Stimulated activated naive CD8-positive, alpha-beta T cell treated with anti-CD3 and anti-CD28 coated beads, Interleukin-15, amount 100 ng/mL, for 72 hours (primary cell): ENCODE measurements around the gene DNAJC1.

Experiments used
- ATAC-seq: fragments of 150-1000 bp; cut with Tn5 transposase; 2 replicates; pipeline ENCODE4 v1.10.0; 2021; ENCODE audit warnings: mild to moderate bottlenecking, moderate library complexity
- DNase-seq, 2 donors: peaks; one replicate each; pipeline ENCODE4 v3.0.0; 2021 to 2022
- H3K27ac Mint-ChIP-seq, 2 donors: one replicate each; pipeline ENCODE4 v1.8.0; 2022; ENCODE audit warnings: mild to moderate bottlenecking in 2 of 2, mixed read lengths in 2 of 2, moderate library complexity in 2 of 2
- H3K27me3 Mint-ChIP-seq: one replicate; pipeline ENCODE4 v1.8.0; 2022; ENCODE audit warnings: mixed read lengths
- H3K4me1 Mint-ChIP-seq: one replicate; pipeline ENCODE4 v1.8.0; 2022; ENCODE audit warnings: mild to moderate bottlenecking, mixed read lengths
- H3K4me3 Mint-ChIP-seq, 2 donors: one replicate each; pipeline ENCODE4 v1.8.0; 2022; ENCODE audit warnings: mild to moderate bottlenecking in 2 of 2, mixed read lengths in 2 of 2, moderate library complexity in 1 of 2
- H3K9me3 Mint-ChIP-seq, 2 donors: one replicate each; pipeline ENCODE4 v1.8.0; 2022; ENCODE audit warnings: mixed read lengths in 2 of 2

Gene DNAJC1

DNA sequence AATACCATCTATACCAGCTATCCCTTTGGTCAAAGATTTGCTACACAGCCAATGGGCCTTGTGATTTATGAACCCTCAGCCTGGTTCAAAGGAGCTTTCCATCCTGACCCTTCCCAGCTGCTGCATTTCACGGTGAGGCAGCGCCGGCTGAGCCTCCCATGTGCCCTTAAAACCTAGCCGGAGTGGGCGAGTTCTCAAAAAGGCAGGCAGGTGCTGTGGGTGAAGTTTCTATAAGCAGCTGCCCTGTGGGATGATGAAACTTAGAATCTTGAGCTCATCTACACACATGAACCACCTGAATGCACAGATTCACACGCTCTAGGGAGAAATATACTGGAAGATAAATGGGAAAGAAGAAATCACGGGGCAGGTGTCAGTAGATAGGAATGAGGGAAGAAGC lies 244.8 kb downstream of the DNAJC1 start:
- ATAC-seq: no peak
- Mint-ChIP-seq H3K27ac (no peak overlapping the region), H3K4me1 (no peaks in the 10 kb centered on the region), H3K9me3 (no peaks in the 10 kb centered on the region), H3K27me3 (no peaks in the 10 kb centered on the region), H3K4me3 (no peak overlapping the region)
- no peak for DNase-seq

DNA sequence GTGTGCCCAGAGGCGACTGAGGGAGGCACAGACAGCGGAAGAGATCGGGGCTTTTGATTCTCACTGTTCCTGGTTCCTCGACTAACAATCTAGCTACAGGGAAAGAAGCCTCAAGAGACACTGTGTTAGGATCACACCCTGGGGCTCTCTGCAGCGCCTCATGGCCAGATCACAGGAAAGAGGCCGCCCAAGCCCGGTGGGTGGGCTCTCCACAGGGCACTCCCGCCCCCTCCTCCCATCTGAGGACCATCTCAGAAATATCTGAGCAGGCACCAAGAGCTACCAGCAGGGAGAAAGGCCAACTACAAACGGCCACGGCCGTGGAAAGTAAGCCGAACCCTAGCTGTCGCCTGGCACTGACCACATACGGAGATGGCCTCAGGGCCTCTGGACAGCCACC lies 245.3 kb downstream of the DNAJC1 start:
- no peaks in the 10 kb centered on the region for H3K4me1 Mint-ChIP-seq

DNA sequence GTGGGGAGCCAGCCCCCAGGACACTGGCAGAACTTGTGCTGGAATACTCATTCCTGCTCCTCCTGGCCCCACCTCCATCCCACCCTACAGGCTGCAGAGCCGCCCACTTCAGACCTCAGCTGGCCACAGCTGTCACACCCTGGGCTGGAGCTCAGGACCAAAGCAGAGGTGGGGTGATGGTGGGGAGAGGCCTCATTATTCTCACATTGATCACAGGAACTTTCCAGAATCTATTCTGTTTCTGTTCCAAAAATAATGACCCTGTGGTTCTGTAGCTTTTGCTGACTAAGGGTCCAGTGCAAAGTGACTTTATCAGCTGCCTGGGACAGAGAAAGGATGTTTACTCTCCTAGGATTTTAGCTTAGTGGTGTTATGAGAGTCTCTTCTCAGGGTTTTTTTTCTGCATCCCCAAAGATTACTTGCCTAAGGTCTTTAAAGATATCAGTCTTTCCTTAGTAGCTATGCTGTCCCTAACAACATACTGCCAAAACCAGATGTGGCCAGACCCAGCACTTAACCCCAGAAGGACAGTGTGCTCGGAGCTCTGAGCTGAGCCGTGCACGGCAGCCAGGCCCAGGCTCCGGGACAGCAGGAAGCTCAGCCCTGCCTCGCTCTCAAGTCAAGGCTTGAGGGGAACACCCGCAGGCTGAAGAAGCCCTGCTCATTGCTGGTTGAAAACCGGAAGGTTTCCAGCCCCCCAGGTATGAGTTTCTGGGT lies 246.2 kb downstream of the DNAJC1 start:
- DNase-seq (no peak), ATAC-seq (no peak)
- H3K27ac Mint-ChIP-seq: no peak overlapping the region
- no peaks in the 10 kb centered on the region for H3K4me1 Mint-ChIP-seq
- H3K9me3 Mint-ChIP-seq: no peaks in the 10 kb centered on the region
- H3K4me3 Mint-ChIP-seq: no peak overlapping the region
- H3K27me3 Mint-ChIP-seq: no peaks in the 10 kb centered on the region

More for the DNA sequence above, 245.3 kb downstream of the DNAJC1 start:
- Mint-ChIP-seq H3K4me3 (no peak overlapping the region), H3K27me3 (no peaks in the 10 kb centered on the region), H3K9me3 (no peaks in the 10 kb centered on the region), H3K27ac (no peak overlapping the region)
- ATAC-seq (no peak), DNase-seq (no peak)

DNA sequence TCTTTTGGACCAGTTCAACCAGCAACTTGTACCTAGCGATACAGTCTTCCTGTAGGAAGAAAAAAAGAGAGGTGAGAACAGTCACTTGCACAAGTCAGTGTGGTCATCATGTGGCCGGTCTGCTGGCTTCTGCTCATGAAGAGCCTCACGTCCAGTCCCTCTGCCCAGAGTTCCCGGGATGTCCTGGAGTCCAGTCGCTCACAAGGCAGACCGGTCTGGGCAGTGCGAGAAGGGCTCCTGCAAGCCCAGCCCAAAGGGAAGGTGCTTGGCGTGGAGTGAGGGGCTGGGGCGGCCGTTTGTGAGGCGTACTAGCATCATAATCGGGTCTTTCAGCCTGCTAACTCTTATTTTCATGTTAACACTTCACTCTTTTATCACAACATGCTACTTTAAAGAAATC lies 246.8 kb downstream of the DNAJC1 start:
- ATAC-seq (no peak), DNase-seq (no peak)
- Mint-ChIP-seq H3K27me3 (no peaks in the 10 kb centered on the region), H3K27ac (no peak overlapping the region), H3K4me1 (no peaks in the 10 kb centered on the region), H3K4me3 (no peak overlapping the region), H3K9me3 (no peaks in the 10 kb centered on the region)

DNA sequence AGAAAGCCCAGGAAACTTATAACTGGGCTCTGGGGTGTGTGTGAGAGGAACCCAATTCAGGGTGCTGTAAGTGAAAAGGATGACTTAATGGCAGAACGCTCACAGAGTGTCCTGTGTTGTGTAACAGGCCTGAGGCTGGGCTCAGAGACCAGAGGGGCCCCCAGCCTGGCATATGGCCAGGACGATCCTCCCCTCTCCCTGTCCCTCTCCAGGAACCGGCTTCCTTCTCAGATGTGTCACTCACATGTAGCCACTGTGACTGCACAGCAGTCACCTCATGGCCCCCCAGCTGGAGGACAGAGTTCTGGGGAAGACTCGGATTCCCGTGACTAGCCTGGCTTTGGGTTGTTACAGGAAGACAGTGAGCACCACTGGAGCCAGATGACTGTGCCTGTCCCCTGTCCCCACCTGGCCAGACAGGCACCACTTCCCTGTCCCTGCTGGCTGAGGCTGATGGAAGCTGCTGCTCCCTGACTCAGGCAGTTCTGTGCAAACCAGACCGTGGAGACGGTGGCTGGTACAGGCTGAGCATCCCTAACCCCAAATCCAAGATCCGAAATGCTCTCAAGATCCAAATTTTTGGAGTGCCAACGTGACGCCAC lies 249.0 kb downstream of the DNAJC1 start:
- no peak for DNase-seq
- no peak for ATAC-seq
- no peaks in the 10 kb centered on the region for H3K4me1 Mint-ChIP-seq
- H3K4me3 Mint-ChIP-seq: no peak overlapping the region
- no peaks in the 10 kb centered on the region for H3K9me3 Mint-ChIP-seq
- H3K27ac Mint-ChIP-seq: no peak overlapping the region
- H3K27me3 Mint-ChIP-seq: no peaks in the 10 kb centered on the region

DNA sequence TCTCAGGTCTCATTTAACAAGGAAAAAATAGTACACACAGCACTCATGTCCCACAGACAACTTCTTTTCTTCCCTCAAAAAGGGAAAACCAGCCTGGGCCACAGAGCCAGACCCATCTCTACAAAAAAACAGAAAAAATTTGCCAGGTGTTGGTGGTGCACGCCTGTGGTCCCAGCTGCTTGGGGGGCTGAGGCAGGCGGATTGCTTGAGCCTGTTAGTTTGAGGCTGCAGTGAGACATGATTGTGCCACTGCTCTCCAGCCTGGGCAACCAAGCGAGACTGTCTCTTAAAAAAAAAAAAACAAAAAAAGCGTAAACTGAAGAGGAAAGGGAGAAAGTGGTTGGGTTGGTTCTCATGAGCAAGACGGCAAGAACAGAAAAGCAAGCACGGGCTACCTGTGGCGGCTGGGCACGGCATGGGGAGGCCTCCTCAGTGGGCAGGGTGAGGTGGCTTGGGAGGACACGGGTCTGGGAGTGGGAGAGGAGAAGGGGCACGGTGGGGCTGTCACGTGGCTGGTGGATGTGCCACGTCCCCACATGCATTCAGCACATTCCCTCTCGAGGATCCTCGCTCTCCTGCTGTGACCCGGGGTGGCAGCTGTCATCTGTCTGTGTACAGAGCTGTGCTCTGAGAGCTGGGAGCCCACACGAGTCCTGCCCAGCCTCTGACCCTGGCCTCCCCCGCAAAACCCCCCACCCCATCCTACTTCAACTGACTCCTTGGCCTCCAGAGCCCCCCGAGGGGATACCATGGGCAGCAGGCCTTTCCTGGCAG lies 249.8 kb downstream of the DNAJC1 start:
- Mint-ChIP-seq H3K4me3 (no peak overlapping the region), H3K4me1 (no peaks in the 10 kb centered on the region), H3K9me3 (no peaks in the 10 kb centered on the region), H3K27me3 (no peaks in the 10 kb centered on the region), H3K27ac (peak overlapping the region in 1 of 2 donors; percentile 76)
- no peak for DNase-seq
- ATAC-seq: no peak

DNA sequence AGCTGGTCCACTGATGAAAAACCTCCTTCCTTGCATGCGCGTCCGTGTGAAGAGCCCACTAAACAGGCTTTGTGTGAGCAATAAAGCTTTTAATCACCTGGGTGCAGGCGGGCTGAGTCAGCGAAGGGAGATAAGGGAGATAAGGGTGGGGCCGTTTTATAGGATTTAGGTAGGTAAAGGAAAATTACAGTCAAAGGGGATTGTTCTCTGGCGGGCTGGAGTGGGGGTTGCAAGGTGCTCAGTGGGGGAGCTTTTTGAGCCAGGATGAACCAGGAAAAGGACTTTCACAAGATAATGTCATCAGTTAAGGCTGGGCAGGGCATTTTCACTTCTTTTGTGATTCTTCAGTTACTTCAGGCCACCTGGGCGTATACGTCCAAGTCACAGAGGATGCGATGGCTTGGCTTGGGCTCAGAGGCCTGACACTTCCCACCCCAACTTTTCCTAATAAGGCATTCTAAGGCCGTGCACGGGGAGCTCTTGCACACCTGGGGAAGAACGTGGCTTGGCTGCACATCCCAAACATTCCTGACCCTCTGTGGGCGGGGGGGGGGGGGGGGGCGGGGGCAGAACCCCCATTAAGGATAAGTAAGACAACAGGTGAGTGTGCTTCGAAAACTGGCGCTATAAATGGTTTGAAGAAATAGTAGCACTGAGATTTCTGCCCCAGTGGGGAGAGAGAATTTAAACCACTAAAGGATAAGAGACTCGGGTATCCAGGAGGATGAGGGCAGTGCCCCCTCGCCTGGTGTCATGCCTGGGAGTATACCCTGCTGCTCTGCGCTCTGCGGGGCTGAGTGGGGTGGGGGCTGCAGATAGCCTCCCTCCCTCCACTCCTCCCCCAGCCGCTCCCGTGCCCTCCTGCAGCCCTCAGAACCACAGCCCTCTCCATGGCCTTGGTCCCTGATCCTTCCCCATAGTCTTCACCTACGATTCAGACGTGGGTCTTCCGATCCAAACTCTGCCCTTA lies 251.9 kb downstream of the DNAJC1 start:
- Mint-ChIP-seq H3K27ac (peak overlapping the region in 1 of 2 donors; percentile 36), H3K9me3 (no peaks in the 10 kb centered on the region), H3K27me3 (no peaks in the 10 kb centered on the region), H3K4me1 (peaks cover 8% of the 10 kb centered on the region), H3K4me3 (no peak overlapping the region)
- DNase-seq (no peak), ATAC-seq (no peak)

DNA sequence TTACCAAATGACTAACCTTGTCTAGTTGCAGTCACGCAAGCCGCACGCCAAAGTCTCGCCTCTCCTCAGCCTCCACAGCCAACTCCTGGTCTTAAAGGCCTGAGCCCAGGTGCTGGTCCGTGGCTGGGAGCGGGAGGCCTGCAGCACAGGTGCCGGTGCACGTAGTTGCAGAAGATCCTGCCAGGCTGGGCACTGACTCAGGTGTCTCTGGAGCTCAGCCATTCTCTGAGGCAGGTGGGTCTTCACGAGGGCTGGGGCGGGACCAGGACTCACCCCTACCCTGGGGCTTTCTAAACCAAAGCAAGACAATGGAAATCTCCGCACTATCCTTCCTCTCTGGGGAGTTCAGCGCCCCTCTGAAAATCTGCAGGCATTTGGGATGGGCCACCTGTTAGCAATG lies 253.1 kb downstream of the DNAJC1 start:
- H3K27me3 Mint-ChIP-seq: no peaks in the 10 kb centered on the region
- peak overlapping the region in 1 of 2 donors; percentile 12 for H3K27ac Mint-ChIP-seq
- no peaks in the 10 kb centered on the region for H3K9me3 Mint-ChIP-seq
- no peak for ATAC-seq
- DNase-seq: no peak
- H3K4me1 Mint-ChIP-seq: peaks cover 18% of the 10 kb centered on the region
- no peak overlapping the region for H3K4me3 Mint-ChIP-seq

DNA sequence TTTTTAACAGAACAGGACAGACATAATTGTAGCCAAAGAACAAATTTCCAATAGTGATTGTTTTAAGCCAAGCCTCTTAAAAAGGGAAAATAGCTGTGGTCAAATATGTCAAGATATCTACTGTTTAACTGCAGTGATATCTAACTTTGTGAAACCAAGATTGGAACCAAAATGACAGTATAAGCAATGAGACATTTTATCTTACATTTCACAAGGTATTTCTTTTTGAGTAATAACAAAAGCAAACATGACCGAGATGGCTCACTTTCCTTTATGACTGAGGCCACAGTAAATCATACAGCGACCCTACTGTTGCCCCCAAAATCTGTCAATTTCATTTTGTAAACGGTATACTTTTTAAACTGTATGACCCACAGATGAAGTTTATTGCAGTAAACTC lies 253.7 kb downstream of the DNAJC1 start:
- no peak overlapping the region for H3K4me3 Mint-ChIP-seq
- ATAC-seq: peak; percentile 37
- no peak for DNase-seq
- peaks cover 18% of the 10 kb centered on the region for H3K4me1 Mint-ChIP-seq
- no peaks in the 10 kb centered on the region for H3K27me3 Mint-ChIP-seq
- peak overlapping the region in 1 of 2 donors; percentile 12 for H3K27ac Mint-ChIP-seq
- H3K9me3 Mint-ChIP-seq: no peaks in the 10 kb centered on the region

DNA sequence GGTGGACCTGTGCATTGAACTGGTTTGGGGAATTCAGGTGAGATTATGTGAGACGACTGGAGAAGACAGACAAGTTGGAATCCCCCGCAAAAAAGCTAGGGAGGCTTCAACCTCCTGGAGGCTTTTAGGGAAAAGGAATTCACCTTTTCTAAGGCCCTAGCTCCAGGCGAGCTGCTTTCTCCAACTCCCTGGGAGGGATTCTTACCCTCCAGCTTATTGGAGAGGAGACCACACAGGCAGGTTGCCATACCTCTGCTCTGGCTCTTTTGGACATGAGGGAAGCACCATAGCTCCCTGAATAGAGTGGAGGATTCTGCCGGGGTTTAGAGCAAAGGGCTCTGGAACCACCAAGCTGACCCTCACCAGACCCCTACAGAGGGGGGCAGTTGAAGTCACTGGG lies 255.7 kb downstream of the DNAJC1 start:
- ATAC-seq (no peak), DNase-seq (no peak)
- Mint-ChIP-seq H3K9me3 (no peaks in the 10 kb centered on the region), H3K27ac (peak overlapping the region in 1 of 2 donors; percentile 68), H3K4me1 (peaks cover 18% of the 10 kb centered on the region), H3K4me3 (no peak overlapping the region), H3K27me3 (no peaks in the 10 kb centered on the region)

DNA sequence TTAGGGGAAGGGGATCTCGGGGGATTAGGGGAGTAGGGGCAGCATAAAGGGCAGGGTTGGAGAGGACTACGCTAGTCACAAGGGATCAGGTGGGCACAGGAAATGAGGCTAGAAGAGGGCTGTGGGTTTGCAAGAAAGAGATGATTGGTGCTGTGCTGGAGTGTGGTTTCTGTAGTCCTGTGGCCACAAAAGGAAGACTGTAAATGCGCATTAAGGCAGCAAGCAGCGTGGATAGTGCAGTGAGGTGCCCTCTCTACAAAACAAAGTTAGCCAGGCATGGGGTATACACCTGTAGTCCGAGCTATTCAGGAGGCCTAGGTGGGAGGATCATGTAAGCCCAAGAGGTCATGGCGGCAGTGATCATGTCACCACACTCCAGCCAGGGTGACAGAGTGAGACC lies 257.4 kb downstream of the DNAJC1 start:
- no peaks in the 10 kb centered on the region for H3K9me3 Mint-ChIP-seq
- H3K4me3 Mint-ChIP-seq: peak overlapping the region in 1 of 2 donors; percentile 40
- DNase-seq (peak; percentile 14 to 34), ATAC-seq (peak; percentile 86)
- H3K27ac Mint-ChIP-seq: peak overlapping the region; percentile 52 to 71
- H3K27me3 Mint-ChIP-seq: no peaks in the 10 kb centered on the region
- peaks cover 20% of the 10 kb centered on the region for H3K4me1 Mint-ChIP-seq

DNA sequence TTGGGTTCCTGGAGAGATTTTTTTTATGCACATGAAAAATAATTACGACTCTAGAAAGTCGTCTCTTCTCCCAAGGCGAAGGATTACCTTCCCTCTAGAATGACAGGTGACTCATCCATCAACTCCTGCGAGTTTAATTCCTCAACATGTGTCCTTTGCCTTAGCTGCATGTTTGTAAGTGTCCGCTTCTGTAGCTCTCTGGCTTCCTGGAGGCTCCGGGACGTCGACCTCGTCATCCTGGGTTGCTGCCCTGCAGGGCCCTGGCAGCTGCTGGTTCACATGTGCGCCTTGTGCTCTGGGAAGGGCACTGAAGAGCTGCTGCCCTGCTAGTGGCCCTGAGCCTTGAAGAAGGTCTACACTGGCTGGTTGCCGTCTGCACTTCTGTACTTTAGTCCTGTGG lies 259.3 kb downstream of the DNAJC1 start:
- Mint-ChIP-seq H3K4me3 (no peak overlapping the region), H3K4me1 (peaks cover 36% of the 10 kb centered on the region), H3K27me3 (no peaks in the 10 kb centered on the region), H3K9me3 (no peaks in the 10 kb centered on the region), H3K27ac (peak overlapping the region in 1 of 2 donors; percentile 34)
- ATAC-seq: no peak
- no peak for DNase-seq

DNA sequence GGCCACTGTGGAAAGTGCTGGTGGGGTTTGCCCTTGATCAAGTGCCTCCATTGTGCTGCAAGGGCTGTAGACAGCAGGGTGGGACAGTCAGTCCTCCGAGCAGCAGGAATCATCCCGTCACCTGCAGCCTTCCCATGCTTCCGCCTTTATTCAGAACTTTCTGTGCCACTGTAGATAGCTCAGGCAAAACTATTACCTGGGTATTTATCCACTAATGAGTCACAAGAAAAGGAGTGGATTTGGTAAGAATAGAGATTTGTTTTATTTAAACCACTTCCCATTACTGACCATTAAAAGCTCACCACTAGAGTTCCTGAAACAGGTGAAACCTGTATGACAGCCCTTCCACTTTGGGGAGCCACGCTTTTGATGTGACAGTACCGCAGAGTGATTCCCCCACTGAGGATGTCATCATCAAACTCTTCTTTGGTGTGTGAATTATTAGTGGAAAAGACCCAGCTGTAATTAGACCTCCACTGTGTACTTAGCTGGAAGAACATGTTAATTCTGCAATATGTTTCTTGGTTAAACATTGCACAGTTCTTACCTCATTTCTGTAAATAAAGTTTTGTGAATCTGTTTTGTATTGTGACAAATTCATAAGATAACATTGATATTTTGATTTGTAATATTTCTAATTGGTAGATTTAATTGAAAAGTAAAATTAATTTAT lies 260.7 kb downstream of the DNAJC1 start:
- ATAC-seq (no peak), DNase-seq (no peak)
- no peak overlapping the region for H3K4me3 Mint-ChIP-seq
- H3K27me3 Mint-ChIP-seq: no peaks in the 10 kb centered on the region
- H3K4me1 Mint-ChIP-seq: peaks cover 41% of the 10 kb centered on the region
- no peaks in the 10 kb centered on the region for H3K9me3 Mint-ChIP-seq
- peak overlapping the region in 1 of 2 donors; percentile 51 for H3K27ac Mint-ChIP-seq

DNA sequence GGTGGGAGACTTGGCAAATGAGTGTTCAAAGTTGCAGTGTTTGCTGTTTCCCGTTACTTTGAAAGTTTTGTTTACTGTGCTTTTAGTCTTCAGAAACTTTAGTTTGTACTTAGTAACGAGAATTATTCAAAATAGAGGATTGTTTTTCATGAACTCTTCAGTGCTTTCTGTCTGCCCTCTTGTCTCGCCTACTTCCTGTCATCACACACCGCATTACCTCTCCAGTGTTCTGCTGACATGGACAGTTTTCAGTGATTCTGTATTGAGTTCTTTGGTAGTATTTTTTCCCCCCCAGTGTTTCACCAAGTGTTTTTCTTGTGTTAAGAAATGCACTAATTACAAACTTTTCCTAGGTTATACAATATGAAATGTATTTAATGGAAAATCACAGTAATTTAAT lies 262.5 kb downstream of the DNAJC1 start:
- H3K27ac Mint-ChIP-seq: peak overlapping the region in 1 of 2 donors; percentile 36
- no peaks in the 10 kb centered on the region for H3K9me3 Mint-ChIP-seq
- ATAC-seq: no peak
- no peaks in the 10 kb centered on the region for H3K27me3 Mint-ChIP-seq
- H3K4me1 Mint-ChIP-seq: peaks cover 42% of the 10 kb centered on the region
- no peak for DNase-seq
- H3K4me3 Mint-ChIP-seq: no peak overlapping the region

DNA sequence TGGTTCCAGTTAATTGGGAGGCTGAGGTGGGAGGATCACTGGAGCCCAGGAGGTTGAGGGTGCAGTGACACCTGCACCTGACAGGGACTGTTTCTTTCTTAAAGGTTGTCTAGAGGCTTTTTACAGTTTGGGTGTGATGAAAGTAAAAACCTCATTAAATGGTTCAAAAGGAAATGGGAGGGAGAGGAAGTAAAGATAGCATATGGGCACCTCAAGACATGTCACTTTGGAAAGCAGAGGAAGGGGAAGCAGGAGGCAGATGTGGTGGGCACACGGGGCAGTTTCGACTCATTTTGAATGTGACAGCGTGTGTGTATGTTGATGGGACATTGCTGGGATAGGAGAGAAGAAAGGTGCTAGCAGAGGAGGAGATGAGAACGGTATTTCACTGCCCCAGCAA lies 266.4 kb downstream of the DNAJC1 start:
- H3K4me1 Mint-ChIP-seq: peaks cover 47% of the 10 kb centered on the region
- ATAC-seq (no peak), DNase-seq (no peak)
- H3K27me3 Mint-ChIP-seq: no peaks in the 10 kb centered on the region
- H3K9me3 Mint-ChIP-seq: no peaks in the 10 kb centered on the region
- H3K27ac Mint-ChIP-seq: peak overlapping the region; percentile 9 to 84
- no peak overlapping the region for H3K4me3 Mint-ChIP-seq
